Measurements from ENCODE around the gene TNS3.

Gene TNS3

GRCh38 chr7:47239931-47240421, 341.9 kb downstream of the TNS3 start:
- DNase-seq (ENCODE audit: low read depth in 4 of 4, low spot score in 1 of 4) = no peak

GRCh38 chr7:47239034-47239433, 342.9 kb downstream of the TNS3 start:
- no peak for DNase-seq (ENCODE audit: low read depth in 4 of 4, low spot score in 1 of 4)

- no peak for DNase-seq (ENCODE audit: low read depth in 4 of 4, low spot score in 1 of 4)
These were observed 345.3 kb downstream of the TNS3 start for GRCh38 chr7:47236480-47237129.

GRCh38 chr7:47233996-47234395, 347.9 kb downstream of the TNS3 start:
- no peak for DNase-seq (ENCODE audit: low read depth in 4 of 4, low spot score in 1 of 4)

GRCh38 chr7:47232751-47233412, 349.0 kb downstream of the TNS3 start:
- DNase-seq (ENCODE audit: low read depth in 4 of 4, low spot score in 1 of 4) = no peak

GRCh38 chr7:47231627-47232026, 350.3 kb downstream of the TNS3 start:
- DNase-seq (ENCODE audit: low read depth in 4 of 4, low spot score in 1 of 4) = no peak

- no peak for DNase-seq (ENCODE audit: low read depth in 4 of 4, low spot score in 1 of 4)
These were observed 350.9 kb downstream of the TNS3 start for GRCh38 chr7:47231032-47231431.

GRCh38 chr7:47228386-47229014, 353.4 kb downstream of the TNS3 start:
- DNase-seq (ENCODE audit: low read depth in 4 of 4, low spot score in 1 of 4) = no peak

GRCh38 chr7:47227762-47228177, 354.1 kb downstream of the TNS3 start:
- no peak for DNase-seq (ENCODE audit: low read depth in 4 of 4, low spot score in 1 of 4)

- DNase-seq (ENCODE audit: low read depth in 4 of 4, low spot score in 1 of 4) = no peak
These were observed 355.2 kb downstream of the TNS3 start for GRCh38 chr7:47226696-47227095.

- DNase-seq (ENCODE audit: low read depth in 4 of 4, low spot score in 1 of 4) = no peak
These were observed 356.4 kb downstream of the TNS3 start for GRCh38 chr7:47225387-47226131.

Measured in stimulated activated CD4-positive, alpha-beta T cell treated with anti-CD3 and anti-CD28 coated beads, Interleukin-1b, Interleukin-23, amount 100 ng/mL, for 24 hours (primary cell).